Keratinocyte (primary cell): ENCODE data around the gene DCST1. TPM values are rescaled to one million over a fixed set of nuclear protein-coding genes. Genes with fewer than 3 reads are reported as not detected.
A peak's percentile ranks its signal among the peaks of the same experiment; 100 is the strongest.

Experiments
- DNase-seq: peaks from one replicate; pipeline ENCODE4 v3.0.0-alpha.2; 2011; ENCODE audit warnings: low read depth, missing footprints, low spot score
- FAIRE-seq: peaks from 2 replicates; lab custom pipeline; 2011; peaks lifted over from hg19 to GRCh38; lab: Jason Lieb, UNC
- H2AFZ ChIP-seq: 2 replicates; pipeline ENCODE4 v1.6.0; 2012; ENCODE audit warnings: low read length, control low read depth, inconsistent platforms; ENCODE audit not compliant: control insufficient read depth
- H3K27ac ChIP-seq: 2 replicates; pipeline ENCODE4 v1.5.1; 2011; ENCODE audit warnings: low read length; ENCODE audit not compliant: control insufficient read depth, insufficient read depth
- H3K27me3 ChIP-seq: 3 replicates; pipeline ENCODE4 v1.6.0; 2011; ENCODE audit warnings: low read length; ENCODE audit not compliant: control insufficient read depth, insufficient read depth; ENCODE audit errors: extremely low read depth
- H3K36me3 ChIP-seq, 2 experiments: 2 replicates in 1 of 2; 3 replicates in 1 of 2; pipeline ENCODE4 v1.5.1; 2011; ENCODE audit warnings: low read length in 2 of 2, mild to moderate bottlenecking in 1 of 2; ENCODE audit not compliant: control insufficient read depth in 2 of 2, insufficient read depth in 2 of 2; ENCODE audit errors: extremely low read depth in 1 of 2
- H3K4me1 ChIP-seq: 3 replicates; pipeline ENCODE4 v1.5.1; 2011; ENCODE audit warnings: low read length; ENCODE audit not compliant: control insufficient read depth, insufficient read depth; ENCODE audit errors: extremely low read depth
- H3K4me2 ChIP-seq: 3 replicates; pipeline ENCODE4 v1.6.0; 2011; ENCODE audit warnings: low read depth, low read length; ENCODE audit not compliant: control insufficient read depth, insufficient read depth; ENCODE audit errors: extremely low read depth
- H3K4me3 ChIP-seq, 3 experiments: fragments of 200-600 bp in 1 of 3; sonication (generic) in 1 of 3; 2 replicates in 2 of 3; 3 replicates in 1 of 3; pipeline ENCODE4 v1.5.1; 2011 to 2016; ENCODE audit warnings: low read length in 3 of 3, mild to moderate bottlenecking in 3 of 3, control low read depth in 2 of 3, inconsistent platforms in 1 of 3, low read depth in 1 of 3, mixed read lengths in 1 of 3, mixed run types in 1 of 3, moderate library complexity in 1 of 3; ENCODE audit not compliant: control insufficient read depth in 2 of 3, insufficient read depth in 2 of 3; ENCODE audit errors: extremely low read depth in 1 of 3
- H3K79me2 ChIP-seq: 2 replicates; pipeline ENCODE4 v1.6.0; 2012; ENCODE audit warnings: low read length; ENCODE audit not compliant: control insufficient read depth, insufficient read depth
- H3K9ac ChIP-seq: 3 replicates; pipeline ENCODE4 v1.6.0; 2011; ENCODE audit warnings: low read length; ENCODE audit not compliant: control insufficient read depth, insufficient read depth; ENCODE audit errors: extremely low read depth
- H3K9me1 ChIP-seq: 3 replicates; pipeline ENCODE4 v1.6.0; 2011; ENCODE audit warnings: low read length; ENCODE audit not compliant: control insufficient read depth, insufficient read depth; ENCODE audit errors: extremely low read depth
- H3K9me3 ChIP-seq: 2 replicates; pipeline ENCODE4 v1.5.1; 2012; ENCODE audit warnings: low read depth, low read length; ENCODE audit not compliant: control insufficient read depth
- H4K20me1 ChIP-seq: 3 replicates; pipeline ENCODE4 v1.6.0; 2011; ENCODE audit warnings: low read length; ENCODE audit not compliant: control insufficient read depth, insufficient read depth; ENCODE audit errors: extremely low read depth
- EZH2 ChIP-seq: IDR thresholded peaks from one replicate; pipeline ENCODE4 v1.6.1; 2012; ENCODE audit warnings: inconsistent platforms, mild to moderate bottlenecking, low read length, moderate library complexity
- dilution Hi-C: fragments of 300-500 bp; cut with MboI; formaldehyde crosslinking; loops from one replicate; pipeline ENCODE4 v1.7.0; 2020; ENCODE audit warnings: low sequenced_read_pairs; ENCODE audit not compliant: extremely low pct_ligation_motif_present
- polyA plus RNA-seq, 5 experiments: library from polyadenylated mRNA; depleted of rRNA in 3 of 5; stranded (reverse) in 3 of 5; stranded (forward) in 1 of 5; unstranded in 1 of 5; fragments of >200 nt; gene quantifications; 1 replicate in 1 of 5; 2 replicates in 3 of 5; 3 replicates in 1 of 5; pipeline versions ENCODE4 v1.2.1 to v1.2.3, GENCODE V29; 2011 to 2012; ENCODE audit warnings: missing spikeins in 2 of 5, low read depth in 1 of 5, low replicate concordance in 1 of 5
- TF ChIP-seq, protein P1 (sequence below), 3 experiments: IDR thresholded peaks in 1 of 3; conservative IDR thresholded peaks in 1 of 3; optimal IDR thresholded peaks in 1 of 3; 2 replicates in 2 of 3; 3 replicates in 1 of 3; pipeline versions ENCODE3 to v1.5.1; 2011; ENCODE audit warnings: low read length in 3 of 3, mild to moderate bottlenecking in 3 of 3, moderate library complexity in 2 of 3, control low read depth in 1 of 3, inconsistent platforms in 1 of 3; ENCODE audit not compliant: insufficient read depth in 2 of 3; ENCODE audit errors: extremely low read depth in 1 of 3

Gene DCST1
- polyA plus RNA-seq, 1 donor (not counting 4 experiments of a cell fraction or from before 2014, with no cell fraction given), result not detected

DNA sequence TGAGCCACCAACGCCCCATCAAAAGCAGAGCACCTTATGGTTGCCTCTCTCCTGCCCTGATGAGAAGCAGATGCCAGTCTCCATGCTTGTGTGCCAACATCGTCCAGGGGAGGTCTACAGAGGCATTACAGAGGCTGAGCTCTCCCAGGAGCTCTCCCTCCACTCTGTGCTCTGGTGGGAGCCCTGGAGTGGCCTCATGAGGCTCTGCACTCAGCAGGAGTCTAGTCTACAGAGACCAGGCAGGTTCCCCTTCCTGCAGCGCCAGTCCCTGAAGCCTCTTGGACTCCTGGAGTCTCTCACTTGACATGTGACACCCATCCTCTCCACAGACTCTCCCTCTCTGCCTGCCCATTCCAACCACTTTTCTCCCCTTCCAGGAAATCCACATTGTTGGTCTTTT is 3.4 kb downstream of the DCST1 start:
- FAIRE-seq, result no peak

DNA sequence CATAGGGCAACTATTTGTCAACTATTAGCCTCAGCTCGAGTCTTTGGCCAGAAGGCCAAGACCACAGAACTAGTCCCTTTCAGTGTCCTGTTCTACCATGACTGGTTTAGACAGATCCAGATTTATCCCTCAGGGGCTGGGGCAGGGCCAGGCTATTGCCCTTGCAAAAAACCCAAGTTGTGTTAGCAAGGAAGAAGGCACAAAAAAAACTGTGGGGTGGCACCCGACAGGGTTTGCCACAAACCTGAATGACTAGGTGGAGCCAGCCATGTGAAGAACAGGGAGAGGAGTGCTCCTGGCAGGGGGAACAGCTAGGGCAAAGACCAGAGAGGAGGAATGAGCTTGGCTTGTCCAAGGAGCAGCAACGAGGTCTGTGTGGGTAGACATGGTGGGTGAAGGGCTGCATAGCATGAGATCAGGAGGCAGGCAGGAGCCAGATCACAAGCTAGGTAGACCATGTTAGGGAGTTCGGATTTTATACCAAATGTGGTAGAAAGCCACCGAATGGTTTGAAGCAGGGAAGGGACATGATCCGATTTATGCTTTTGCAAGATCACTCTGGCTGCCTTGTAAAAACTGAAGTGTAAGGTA is 4.3 kb downstream of the DCST1 start:
- Histone ChIP-seq H3K79me2 (no peaks in the 10 kb centered on the region), H3K27ac (peak overlapping the region; percentile 53), H3K27me3 (no peaks in the 10 kb centered on the region), H3K9me1 (peaks cover 3% of the 10 kb centered on the region), H3K9me3 (no peaks in the 10 kb centered on the region), H3K4me1 (peaks cover 31% of the 10 kb centered on the region), H2AFZ (no peak overlapping the region), H3K36me3 (no peaks in the 10 kb centered on the region), H4K20me1 (no peaks in the 10 kb centered on the region), H3K4me3 (peak overlapping the region in 1 of 3 experiments; percentile 16), H3K9ac (no peak overlapping the region), H3K4me2 (peak overlapping the region; percentile 59)
- dilution Hi-C loops, result no loop called here
- FAIRE-seq (no peak), DNase-seq (no peak)
- TF ChIP-seq, protein P1, sequence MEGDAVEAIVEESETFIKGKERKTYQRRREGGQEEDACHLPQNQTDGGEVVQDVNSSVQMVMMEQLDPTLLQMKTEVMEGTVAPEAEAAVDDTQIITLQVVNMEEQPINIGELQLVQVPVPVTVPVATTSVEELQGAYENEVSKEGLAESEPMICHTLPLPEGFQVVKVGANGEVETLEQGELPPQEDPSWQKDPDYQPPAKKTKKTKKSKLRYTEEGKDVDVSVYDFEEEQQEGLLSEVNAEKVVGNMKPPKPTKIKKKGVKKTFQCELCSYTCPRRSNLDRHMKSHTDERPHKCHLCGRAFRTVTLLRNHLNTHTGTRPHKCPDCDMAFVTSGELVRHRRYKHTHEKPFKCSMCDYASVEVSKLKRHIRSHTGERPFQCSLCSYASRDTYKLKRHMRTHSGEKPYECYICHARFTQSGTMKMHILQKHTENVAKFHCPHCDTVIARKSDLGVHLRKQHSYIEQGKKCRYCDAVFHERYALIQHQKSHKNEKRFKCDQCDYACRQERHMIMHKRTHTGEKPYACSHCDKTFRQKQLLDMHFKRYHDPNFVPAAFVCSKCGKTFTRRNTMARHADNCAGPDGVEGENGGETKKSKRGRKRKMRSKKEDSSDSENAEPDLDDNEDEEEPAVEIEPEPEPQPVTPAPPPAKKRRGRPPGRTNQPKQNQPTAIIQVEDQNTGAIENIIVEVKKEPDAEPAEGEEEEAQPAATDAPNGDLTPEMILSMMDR (optimal IDR thresholded peaks at IDR 0.05 in 1 of 3, IDR thresholded peaks at IDR 0.05 in 1 of 3, conservative IDR thresholded peaks at IDR 0.05 in 1 of 3; ENCODE audit: extremely low read depth in 1 of 3, insufficient read depth in 2 of 3, low read length in 3 of 3), result no peak
- no peak for TF ChIP-seq EZH2

More for the DNA sequence above, 3.4 kb downstream of the DCST1 start:
- no peaks in the 10 kb centered on the region for H3K79me2 ChIP-seq
- H3K4me2 ChIP-seq, result no peak overlapping the region
- H3K9me1 ChIP-seq, result peaks cover 3% of the 10 kb centered on the region
- no peak overlapping the region for H3K9ac ChIP-seq
- H3K9me3 ChIP-seq, result no peaks in the 10 kb centered on the region
- peaks cover 31% of the 10 kb centered on the region for H3K4me1 ChIP-seq
- H3K4me3 ChIP-seq, result no peak overlapping the region
- H3K36me3 ChIP-seq, result no peaks in the 10 kb centered on the region
- H2AFZ ChIP-seq, result no peak overlapping the region
- no peak for TF ChIP-seq EZH2
- TF ChIP-seq, protein P1 (optimal IDR thresholded peaks at IDR 0.05 in 1 of 3, IDR thresholded peaks at IDR 0.05 in 1 of 3, conservative IDR thresholded peaks at IDR 0.05 in 1 of 3; ENCODE audit: extremely low read depth in 1 of 3, insufficient read depth in 2 of 3, low read length in 3 of 3), result no peak
- dilution Hi-C loops, result no loop called here
- H4K20me1 ChIP-seq, result no peaks in the 10 kb centered on the region
- DNase-seq, result no peak
- H3K27me3 ChIP-seq, result no peaks in the 10 kb centered on the region
- H3K27ac ChIP-seq, result no peak overlapping the region
